Tibial nerve (tissue), 4 donors: ENCODE data around the gene ZBTB21. TPM values are rescaled to one million over a fixed set of nuclear protein-coding genes. Genes with fewer than 3 reads are reported as not detected.

Source experiments
- DNase-seq, 2 donors: peaks; one replicate each; pipeline ENCODE4 v3.0.0-alpha.2; 2019; ENCODE audit warnings: low spot score in 2 of 2
- H3K27ac ChIP-seq, 4 donors: fragments of 200-600 bp; sonication (generic) in 3 of 4; one replicate each; pipeline ENCODE4 v1.5.1; 2017 to 2019; ENCODE audit warnings: mild to moderate bottlenecking in 1 of 4
- H3K27me3 ChIP-seq, 2 donors: fragments of 200-600 bp; sonication (generic) in 1 of 2; one replicate each; pipeline versions ENCODE4 v1.5.1 to v1.6.0; 2017 to 2019
- H3K36me3 ChIP-seq, 3 donors: fragments of 200-600 bp; sonication (generic); one replicate each; pipeline ENCODE4 v1.5.1; 2018 to 2019
- H3K4me1 ChIP-seq, 4 donors: fragments of 200-600 bp; sonication (generic) in 3 of 4; one replicate each; pipeline ENCODE4 v1.5.1; 2017 to 2019
- H3K4me3 ChIP-seq, 4 donors: fragments of 200-600 bp; sonication (generic) in 3 of 4; one replicate each; pipeline ENCODE4 v1.5.1; 2017 to 2019; ENCODE audit warnings: mild to moderate bottlenecking in 1 of 4, moderate library complexity in 1 of 4
- H3K9me3 ChIP-seq, 4 donors: fragments of 200-600 bp; sonication (generic) in 3 of 4; one replicate each; pipeline ENCODE4 v1.5.1; 2017 to 2019
- CTCF ChIP-seq, 5 experiments: fragments of 200-600 bp in 3 of 5; fragments of 450-650 bp in 2 of 5; sonication (generic) in 3 of 5; IDR thresholded peaks; one replicate each; pipeline ENCODE4 v1.5.1; 2016 to 2019; ENCODE audit warnings: antibody characterized with exemption in 5 of 5, mild to moderate bottlenecking in 3 of 5, moderate library complexity in 2 of 5
- EP300 ChIP-seq, 2 donors: sonication (generic); formaldehyde crosslinking; IDR thresholded peaks; one replicate each; pipeline ENCODE4 v1.6.1; 2017; ENCODE audit warnings: antibody characterized with exemption in 2 of 2, mild to moderate bottlenecking in 1 of 2
- POLR2A ChIP-seq, 2 donors: fragments of 450-650 bp; IDR thresholded peaks; one replicate each; pipeline ENCODE4 v1.6.1; 2017; ENCODE audit warnings: antibody characterized with exemption in 2 of 2, mild to moderate bottlenecking in 2 of 2, moderate library complexity in 2 of 2
- WGBS, 2 donors: methylation state at CpG; one replicate each; pipeline ENCODE4 v1.1.5; 2018; 5-methylcytosine and 5-hydroxymethylcytosine counted together
- total RNA-seq, 4 donors: library from RNA; depleted of rRNA; stranded (reverse); fragments of >200 nt; gene quantifications; one replicate each; pipeline ENCODE4 v1.1.0, GENCODE V29; 2016

The ZBTB21 gene
- total RNA-seq, 4 donors from 2014 or later: 9.4 to 13.8 (median 10.6) TPM

GRCh38 chr21:42003051-42003461 lies 7.1 kb downstream of the ZBTB21 start:
- no peak overlapping the region for H3K4me3 ChIP-seq
- peaks cover 0 to 6% (median 0%) of the 10 kb centered on the region in 4 donors for H3K4me1 ChIP-seq
- H3K9me3 ChIP-seq: no peaks in the 10 kb centered on the region
- DNase-seq: no peak
- TF ChIP-seq EP300 (IDR thresholded peaks at IDR 0.05) (no peak), POLR2A (IDR thresholded peaks at IDR 0.05) (no peak), CTCF (IDR thresholded peaks at IDR 0.05) (no peak)
- 67 to 70% methylated on average over 4 of the region's 4 CpGs for WGBS, 2 donors
- no peak overlapping the region for H3K27ac ChIP-seq
- H3K36me3 ChIP-seq: peaks cover 0 to 29% (median 0%) of the 10 kb centered on the region in 3 donors
- no peaks in the 10 kb centered on the region for H3K27me3 ChIP-seq

GRCh38 chr21:42002421-42002958 lies 7.7 kb downstream of the ZBTB21 start:
- no peak for DNase-seq
- 81 to 87% methylated on average over 14 of the region's 14 CpGs for WGBS, 2 donors
- Histone ChIP-seq H3K4me1 (peaks cover 0 to under 1% (median 0%) of the 10 kb centered on the region in 4 donors), H3K27me3 (no peaks in the 10 kb centered on the region), H3K27ac (no peak overlapping the region), H3K4me3 (no peak overlapping the region), H3K36me3 (peaks cover 0 to 29% (median 0%) of the 10 kb centered on the region in 3 donors), H3K9me3 (no peaks in the 10 kb centered on the region)
- TF ChIP-seq POLR2A (IDR thresholded peaks at IDR 0.05) (no peak), CTCF (IDR thresholded peaks at IDR 0.05) (no peak), EP300 (IDR thresholded peaks at IDR 0.05) (no peak)

DNA sequence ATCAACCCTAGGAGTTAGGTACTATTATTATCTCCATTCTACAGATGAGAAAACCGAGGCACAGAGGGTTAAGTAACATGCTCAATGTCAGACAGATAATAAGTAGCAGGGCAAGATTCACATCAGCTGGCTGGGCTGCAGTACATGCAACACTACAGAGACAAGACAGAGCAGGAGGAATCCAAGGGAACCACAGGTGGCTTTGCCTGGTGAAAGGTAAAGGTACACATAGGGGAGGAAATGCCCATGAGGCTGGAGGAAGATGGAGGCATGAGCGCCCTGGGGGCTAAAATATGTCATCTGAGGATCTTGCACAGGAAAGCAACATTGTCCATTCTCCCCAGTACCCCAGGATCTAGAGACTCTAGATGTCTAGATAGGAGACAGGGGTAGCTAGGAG lies 8.4 kb downstream of the ZBTB21 start:
- no peaks in the 10 kb centered on the region for H3K4me1 ChIP-seq
- DNase-seq: no peak
- H3K36me3 ChIP-seq: peaks cover 0 to 35% (median 0%) of the 10 kb centered on the region in 3 donors
- 91 to 95% methylated on average over 2 of the region's 2 CpGs for WGBS, 2 donors
- H3K9me3 ChIP-seq: no peaks in the 10 kb centered on the region
- no peak overlapping the region for H3K27ac ChIP-seq
- TF ChIP-seq CTCF (IDR thresholded peaks at IDR 0.05) (no peak), EP300 (IDR thresholded peaks at IDR 0.05) (no peak), POLR2A (IDR thresholded peaks at IDR 0.05) (no peak)
- no peak overlapping the region for H3K4me3 ChIP-seq
- no peaks in the 10 kb centered on the region for H3K27me3 ChIP-seq

- no peak overlapping the region for H3K27ac ChIP-seq
- TF ChIP-seq CTCF (IDR thresholded peaks at IDR 0.05) (no peak), EP300 (IDR thresholded peaks at IDR 0.05) (no peak), POLR2A (IDR thresholded peaks at IDR 0.05) (no peak)
- no peaks in the 10 kb centered on the region for H3K27me3 ChIP-seq
- no peak overlapping the region for H3K4me3 ChIP-seq
- no peak for DNase-seq
- H3K4me1 ChIP-seq: no peaks in the 10 kb centered on the region
- 88 to 89% methylated on average over 4 of the region's 4 CpGs for WGBS, 2 donors
- H3K36me3 ChIP-seq: peaks cover 0 to 43% (median 0%) of the 10 kb centered on the region in 3 donors
- H3K9me3 ChIP-seq: peaks cover 0 to under 1% (median 0%) of the 10 kb centered on the region in 4 donors
Measured at GRCh38 chr21:42000908-42001307, 9.3 kb downstream of the ZBTB21 start.

- 95 to 100% methylated on average over 1 of the region's 1 CpG for WGBS, 2 donors
- peaks cover 0 to 74% (median 0%) of the 10 kb centered on the region in 3 donors for H3K36me3 ChIP-seq
Measured at GRCh38 chr21:41997657-41998056, 12.5 kb downstream of the ZBTB21 start.

More at GRCh38 chr21:41997657-41998056, 12.5 kb downstream of the ZBTB21 start:
- no peak overlapping the region for H3K4me3 ChIP-seq
- no peak overlapping the region for H3K27ac ChIP-seq
- TF ChIP-seq CTCF (IDR thresholded peaks at IDR 0.05) (no peak), EP300 (IDR thresholded peaks at IDR 0.05) (no peak), POLR2A (IDR thresholded peaks at IDR 0.05) (no peak)
- no peaks in the 10 kb centered on the region for H3K4me1 ChIP-seq
- peaks cover 0 to 6% (median 0%) of the 10 kb centered on the region in 4 donors for H3K9me3 ChIP-seq
- no peak for DNase-seq
- no peaks in the 10 kb centered on the region for H3K27me3 ChIP-seq
